Left lobe of liver (tissue), 2 donors: Measurements from ENCODE around the gene SLC22A17. TPM values are rescaled to one million over a fixed set of nuclear protein-coding genes. Genes with fewer than 3 reads are reported as not detected.
A peak's percentile ranks its signal among the peaks of the same experiment; 100 is the strongest.

ENCODE experiments used
- ATAC-seq: fragments of 200-7000 bp; cut with Tn5 transposase; one replicate; pipeline ENCODE4 v1.9.1; 2020; ENCODE audit warnings: mild to moderate bottlenecking, moderate library complexity
- DNase-seq: peaks from one replicate; pipeline ENCODE4 v3.0.0-alpha.2; 2020; ENCODE audit warnings: low spot score
- total RNA-seq: library from RNA; stranded (reverse); gene quantifications from one replicate; pipeline ENCODE4 v1.2.1, GENCODE V29; 2021
- donor health status: DM: no; HTN: no; CAD: no; lungs with moderate emphysema.
- donor health status: DM: no; HTN: yes; CAD: no.

The SLC22A17 gene
- total RNA-seq, 1 donor from 2014 or later = 3.6 TPM

DNA sequence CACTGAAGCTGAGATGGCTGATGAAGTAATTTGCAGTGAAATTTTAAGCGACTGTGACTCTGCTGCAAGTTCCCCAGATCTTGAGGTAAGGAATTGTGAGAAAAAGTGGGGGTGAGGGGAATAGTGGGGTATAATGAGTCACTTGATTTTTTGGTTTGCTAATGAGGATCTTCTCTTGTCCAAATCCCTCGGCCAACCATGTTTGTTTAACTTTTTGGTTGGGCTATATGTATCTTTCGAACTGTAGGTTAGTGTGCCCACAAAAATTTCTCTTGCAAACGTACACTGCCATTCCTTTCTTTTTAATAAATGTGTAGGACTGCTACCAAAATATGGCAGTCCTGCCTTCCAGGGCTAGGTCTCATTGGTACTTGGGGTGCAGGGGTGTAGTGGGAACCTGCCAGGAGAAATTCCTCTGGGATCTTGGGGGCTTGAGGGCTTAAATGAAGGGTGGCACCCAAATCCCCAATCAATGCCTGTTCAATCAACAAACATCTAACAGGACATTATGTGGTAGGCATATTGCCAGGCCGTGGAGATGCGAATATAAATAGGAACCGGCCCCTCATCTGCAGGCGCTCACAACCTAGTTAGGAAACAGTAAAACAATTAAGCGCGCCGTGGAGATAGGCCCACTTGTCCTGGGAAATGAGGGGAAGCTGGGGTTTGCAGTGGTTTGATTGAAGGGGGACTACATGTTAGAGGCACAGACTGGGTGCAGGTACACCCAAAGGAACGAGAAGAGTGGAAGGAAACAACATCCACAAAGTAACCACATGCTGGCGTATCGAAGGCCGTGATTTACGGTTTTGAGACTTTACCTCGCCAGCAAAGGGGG lies 32.7 kb downstream of the SLC22A17 start:
- DNase-seq (no peak), ATAC-seq (no peak)

- DNase-seq (no peak), ATAC-seq (no peak)
Observed at GRCh38 chr14:23316300-23316699, 36.4 kb downstream of the SLC22A17 start.

- ATAC-seq (no peak), DNase-seq (no peak)
Observed at GRCh38 chr14:23310546-23310945, 42.1 kb downstream of the SLC22A17 start.

DNA sequence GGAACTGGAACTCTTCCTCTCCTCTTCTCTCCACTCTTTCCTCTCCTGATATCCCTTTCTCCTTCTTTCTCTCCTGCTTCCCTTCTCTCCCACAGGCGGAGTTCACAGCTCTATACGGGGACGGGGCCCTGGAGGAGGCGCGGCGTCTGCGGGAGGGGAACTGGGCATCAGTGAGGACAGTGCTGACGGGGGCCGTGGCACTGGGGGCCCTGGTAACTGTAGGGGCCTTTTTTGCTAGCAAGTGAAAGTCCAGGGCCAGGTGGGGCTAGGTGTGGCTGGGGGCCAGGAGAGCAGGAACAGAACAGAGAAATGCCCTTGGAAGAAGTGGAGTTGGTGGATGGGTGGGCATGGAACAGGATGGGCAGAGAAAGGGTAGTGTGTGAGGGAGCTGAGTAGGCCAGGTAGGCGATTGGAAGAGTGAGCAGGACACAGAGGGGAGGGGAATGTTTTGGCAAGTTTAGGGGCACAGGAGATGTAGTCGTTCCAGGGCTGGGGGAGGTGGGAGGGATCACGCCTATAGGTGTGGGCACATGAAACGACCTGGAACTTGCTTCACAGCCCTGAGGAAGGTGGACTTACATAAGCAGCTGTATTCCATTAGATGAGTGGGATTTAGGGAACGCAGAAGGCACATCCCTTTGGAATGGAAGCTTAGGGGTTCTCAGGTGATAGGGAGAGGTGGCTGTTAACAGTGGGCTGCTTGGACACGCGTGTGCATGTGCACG lies 43.8 kb downstream of the SLC22A17 start:
- no peak for ATAC-seq

DNA sequence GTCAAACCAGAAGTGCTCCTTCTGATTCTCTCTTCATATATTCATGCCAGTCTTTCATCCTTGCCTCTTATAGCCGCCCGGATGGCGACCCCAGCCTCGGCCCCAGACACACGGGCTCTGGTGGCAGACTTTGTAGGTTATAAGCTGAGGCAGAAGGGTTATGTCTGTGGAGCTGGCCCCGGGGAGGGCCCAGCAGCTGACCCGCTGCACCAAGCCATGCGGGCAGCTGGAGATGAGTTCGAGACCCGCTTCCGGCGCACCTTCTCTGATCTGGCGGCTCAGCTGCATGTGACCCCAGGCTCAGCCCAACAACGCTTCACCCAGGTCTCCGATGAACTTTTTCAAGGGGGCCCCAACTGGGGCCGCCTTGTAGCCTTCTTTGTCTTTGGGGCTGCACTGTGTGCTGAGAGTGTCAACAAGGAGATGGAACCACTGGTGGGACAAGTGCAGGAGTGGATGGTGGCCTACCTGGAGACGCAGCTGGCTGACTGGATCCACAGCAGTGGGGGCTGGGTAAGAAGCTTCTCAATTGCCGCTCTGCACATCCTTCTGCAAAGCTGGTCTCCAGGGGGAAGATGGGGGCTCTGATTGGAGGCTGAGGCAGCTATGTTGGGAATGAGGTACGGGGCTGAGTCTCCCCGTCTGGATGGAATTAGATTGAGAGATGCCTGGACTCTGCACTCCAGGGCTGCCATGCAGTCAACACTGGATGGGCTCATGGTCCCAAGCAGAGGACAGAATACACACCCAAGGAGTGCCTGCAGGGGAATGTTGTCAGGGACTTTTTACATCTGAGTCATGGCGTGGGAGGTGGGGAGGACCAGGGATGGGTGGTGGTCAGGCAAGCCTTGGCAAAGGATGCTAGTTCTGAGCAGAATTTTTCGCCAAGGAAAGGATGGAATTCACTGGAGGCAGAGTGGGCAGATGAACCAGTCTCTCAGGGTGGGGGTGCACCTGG lies 44.7 kb downstream of the SLC22A17 start:
- no peak for ATAC-seq
- DNase-seq = no peak

More for the DNA sequence above, 43.8 kb downstream of the SLC22A17 start:
- DNase-seq = no peak

DNA sequence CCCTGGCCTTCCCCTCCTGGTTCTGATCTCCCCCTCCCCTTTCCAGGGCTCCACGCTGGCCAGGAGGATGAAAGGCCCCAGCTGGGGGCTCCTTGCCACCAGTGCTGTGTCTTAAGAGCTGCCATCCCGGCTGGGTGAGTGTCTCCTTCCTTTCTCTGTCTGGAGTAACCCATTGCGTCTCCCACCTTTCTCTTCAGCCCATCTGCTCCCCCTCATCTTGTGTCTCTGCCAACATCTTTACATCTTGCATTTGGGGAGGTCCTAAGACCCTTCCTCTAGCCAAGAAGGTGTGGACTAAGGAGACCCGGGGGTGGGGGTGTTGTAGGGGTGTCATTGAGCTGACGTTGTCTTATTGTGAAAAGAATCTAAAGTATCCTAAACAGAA lies 45.5 kb downstream of the SLC22A17 start:
- ATAC-seq = no peak
- DNase-seq = no peak

GRCh38 chr14:23306412-23307145 lies 46.1 kb downstream of the SLC22A17 start, which contains the start of gene BCL2L2:
BCL2L2 (plus strand) TSS chr14:23306833; CDS start chr14:23307768, 935 bp downstream.
- ATAC-seq (peak; percentile 73), DNase-seq (peak; percentile 92)

- ATAC-seq (peak; percentile 65), DNase-seq (peak; percentile 79)
Observed at GRCh38 chr14:23302290-23303225, 50.1 kb downstream of the SLC22A17 start, which contains the start of gene PPP1R3E. PPP1R3E (minus strand) TSS chr14:23302859; CDS start chr14:23302576, 283 bp downstream.

- DNase-seq (no peak), ATAC-seq (peak; percentile 37)
Observed at GRCh38 chr14:23301969-23302289, 50.8 kb downstream of the SLC22A17 start.

DNA sequence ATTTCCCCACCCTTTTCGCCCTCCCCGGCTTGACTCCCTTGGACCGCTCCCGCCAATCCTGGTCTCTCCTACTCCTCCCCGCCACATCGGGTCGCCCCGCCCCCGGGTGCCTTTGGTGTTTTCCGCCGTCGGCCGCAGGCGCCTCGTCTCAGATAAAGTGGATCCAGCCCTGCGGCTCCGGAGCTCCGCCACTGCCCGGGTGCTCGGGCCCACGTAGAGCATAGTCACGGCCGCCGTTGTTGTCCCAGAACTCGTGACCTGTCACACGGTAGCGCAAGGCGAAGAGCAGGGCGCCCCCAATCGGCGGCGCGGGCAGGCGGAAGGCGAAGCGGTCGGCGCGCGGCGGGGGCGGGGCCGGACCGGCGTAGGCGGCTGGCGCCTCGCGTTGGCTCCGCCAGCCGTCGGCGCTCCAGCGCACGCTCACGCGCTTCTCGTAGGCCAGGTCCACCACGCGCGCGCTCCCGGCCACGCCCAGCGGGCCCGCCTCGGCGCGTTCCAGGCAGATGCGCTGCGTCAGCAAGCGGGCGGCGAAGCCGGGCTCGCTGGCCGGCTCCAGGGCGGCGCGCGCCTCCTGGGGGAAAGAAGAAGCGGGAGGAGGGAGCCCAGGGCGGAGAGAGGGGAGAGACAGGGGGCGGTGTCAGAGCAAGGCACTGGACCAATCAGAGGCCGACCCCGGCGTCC lies 51.3 kb downstream of the SLC22A17 start:
- DNase-seq (peak; percentile 99), ATAC-seq (peak; percentile 80)

GRCh38 chr14:23300687-23301223 lies 51.9 kb downstream of the SLC22A17 start:
- ATAC-seq (no peak), DNase-seq (no peak)

- ATAC-seq (no peak), DNase-seq (no peak)
Observed at GRCh38 chr14:23299986-23300686, 52.6 kb downstream of the SLC22A17 start.

DNA sequence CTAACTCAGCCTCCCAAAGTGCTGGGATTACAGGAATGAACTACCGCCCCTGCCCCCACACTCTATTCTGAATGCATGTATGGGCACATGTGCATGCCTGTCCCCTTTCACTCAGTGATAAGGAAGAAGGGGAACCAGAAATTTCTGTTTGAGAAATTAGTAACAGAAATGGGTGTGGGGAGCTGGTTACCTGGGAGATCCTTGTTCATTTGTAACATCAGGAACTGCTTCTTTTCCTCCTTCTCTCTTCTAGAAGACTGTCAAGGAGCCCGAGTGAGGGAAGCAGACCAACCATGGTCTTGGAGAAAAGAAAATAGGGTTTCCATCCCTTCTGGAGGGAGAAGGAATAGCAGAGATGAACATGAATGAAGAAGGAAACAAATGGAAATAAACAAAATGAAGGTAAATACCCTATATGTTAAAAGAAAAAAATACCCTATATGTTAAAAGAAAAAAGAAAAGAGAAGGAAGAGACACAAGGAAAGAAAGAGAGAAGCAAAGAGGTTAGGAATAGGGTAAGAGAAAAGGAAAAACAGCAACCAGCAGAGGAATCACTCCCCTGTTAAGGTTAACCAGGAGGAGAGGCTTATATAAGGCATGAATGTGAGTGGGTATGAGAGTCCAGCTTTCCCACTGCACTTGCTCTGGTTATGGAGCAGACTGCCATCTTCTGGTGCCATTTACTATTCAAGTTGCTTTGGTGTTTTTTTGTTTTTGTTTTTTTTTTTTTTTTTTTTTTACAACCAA lies 53.3 kb downstream of the SLC22A17 start:
- DNase-seq = no peak

GRCh38 chr14:23297611-23298277 lies 54.9 kb downstream of the SLC22A17 start:
- DNase-seq (no peak), ATAC-seq (no peak)

More for the DNA sequence above, 53.3 kb downstream of the SLC22A17 start:
- ATAC-seq = no peak

DNA sequence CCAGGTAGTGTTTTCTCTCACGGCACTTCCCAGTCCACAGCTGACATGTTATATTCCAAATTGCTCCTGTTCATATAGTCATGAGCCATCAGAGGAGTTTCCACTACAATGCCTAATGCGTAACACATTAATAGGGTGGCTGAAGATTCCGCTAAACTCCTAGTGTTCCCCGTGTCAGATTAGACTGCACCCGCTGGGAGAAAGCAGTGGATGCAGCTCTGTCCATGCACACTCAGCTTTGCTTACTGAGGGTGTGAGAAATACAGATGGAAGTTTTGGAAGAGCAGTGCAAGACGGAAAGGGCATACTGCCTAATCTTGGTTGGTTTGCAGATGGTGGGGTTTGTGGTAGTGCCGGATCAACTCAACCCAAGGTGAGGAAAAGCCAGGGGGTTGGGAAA lies 55.6 kb downstream of the SLC22A17 start:
- DNase-seq (no peak), ATAC-seq (no peak)
